GM18858 (cell line): ENCODE data around the gene ADGRG2.

Experiments
- ATAC-seq: cut with Tn5 transposase; IDR thresholded peaks from one replicate; pipeline ENCODE4 v1.9.1; 2021; ENCODE audit not compliant: unreplicated experiment

ADGRG2 gene, protein sequence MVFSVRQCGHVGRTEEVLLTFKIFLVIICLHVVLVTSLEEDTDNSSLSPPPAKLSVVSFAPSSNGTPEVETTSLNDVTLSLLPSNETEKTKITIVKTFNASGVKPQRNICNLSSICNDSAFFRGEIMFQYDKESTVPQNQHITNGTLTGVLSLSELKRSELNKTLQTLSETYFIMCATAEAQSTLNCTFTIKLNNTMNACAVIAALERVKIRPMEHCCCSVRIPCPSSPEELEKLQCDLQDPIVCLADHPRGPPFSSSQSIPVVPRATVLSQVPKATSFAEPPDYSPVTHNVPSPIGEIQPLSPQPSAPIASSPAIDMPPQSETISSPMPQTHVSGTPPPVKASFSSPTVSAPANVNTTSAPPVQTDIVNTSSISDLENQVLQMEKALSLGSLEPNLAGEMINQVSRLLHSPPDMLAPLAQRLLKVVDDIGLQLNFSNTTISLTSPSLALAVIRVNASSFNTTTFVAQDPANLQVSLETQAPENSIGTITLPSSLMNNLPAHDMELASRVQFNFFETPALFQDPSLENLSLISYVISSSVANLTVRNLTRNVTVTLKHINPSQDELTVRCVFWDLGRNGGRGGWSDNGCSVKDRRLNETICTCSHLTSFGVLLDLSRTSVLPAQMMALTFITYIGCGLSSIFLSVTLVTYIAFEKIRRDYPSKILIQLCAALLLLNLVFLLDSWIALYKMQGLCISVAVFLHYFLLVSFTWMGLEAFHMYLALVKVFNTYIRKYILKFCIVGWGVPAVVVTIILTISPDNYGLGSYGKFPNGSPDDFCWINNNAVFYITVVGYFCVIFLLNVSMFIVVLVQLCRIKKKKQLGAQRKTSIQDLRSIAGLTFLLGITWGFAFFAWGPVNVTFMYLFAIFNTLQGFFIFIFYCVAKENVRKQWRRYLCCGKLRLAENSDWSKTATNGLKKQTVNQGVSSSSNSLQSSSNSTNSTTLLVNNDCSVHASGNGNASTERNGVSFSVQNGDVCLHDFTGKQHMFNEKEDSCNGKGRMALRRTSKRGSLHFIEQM

GRCh38 chrX:19121898-19122640 lies at the start of gene ADGRG2:
Gene ADGRG2 (minus strand): TSS chrX:19122468. CDS start chrX:19068834, 53,634 bp downstream.
- ATAC-seq = no peak

DNA sequence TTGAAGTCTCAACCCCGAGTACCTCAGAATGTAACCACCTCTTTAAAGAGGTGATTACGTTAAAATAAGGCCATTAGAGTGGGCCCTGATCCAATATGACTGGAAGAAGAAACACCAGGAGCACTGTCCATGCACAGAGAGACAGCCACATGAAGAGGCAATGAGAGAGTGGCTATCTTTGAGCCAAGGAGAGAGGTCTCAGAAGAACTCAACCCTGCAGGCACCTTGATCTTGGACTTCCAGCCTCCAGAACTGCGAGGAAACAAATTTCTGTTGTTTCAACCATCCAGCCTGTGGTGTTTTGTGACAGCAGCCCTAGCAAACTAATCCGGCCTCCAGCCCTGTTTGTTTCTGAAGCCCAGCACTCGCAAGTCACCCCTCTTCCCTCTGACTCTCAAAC lies 46.3 kb upstream of the ADGRG2 start:
- no peak for ATAC-seq

DNA sequence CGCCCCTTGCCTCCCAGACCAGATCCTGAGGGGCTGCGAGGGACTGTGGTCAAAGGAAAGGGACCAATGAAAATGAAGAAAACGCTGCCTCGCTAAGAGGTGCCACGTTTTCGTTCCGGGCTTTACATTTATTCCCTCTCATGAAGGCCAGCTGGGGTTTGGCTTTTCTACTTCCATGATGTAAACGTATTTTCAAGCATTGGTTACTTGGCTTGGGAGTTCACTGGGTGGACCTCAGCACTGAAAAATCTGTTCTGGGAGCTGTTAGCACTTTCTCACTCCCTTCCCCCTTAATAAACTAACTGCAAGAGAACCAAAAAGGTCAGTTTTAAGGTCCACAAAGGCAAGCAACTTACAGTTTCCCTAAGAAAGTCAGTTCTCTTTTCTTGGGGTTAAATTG lies 40.6 kb upstream of the ADGRG2 start:
- no peak for ATAC-seq

- no peak for ATAC-seq
Measured at GRCh38 chrX:19156186-19156585, 33.9 kb upstream of the ADGRG2 start.

DNA sequence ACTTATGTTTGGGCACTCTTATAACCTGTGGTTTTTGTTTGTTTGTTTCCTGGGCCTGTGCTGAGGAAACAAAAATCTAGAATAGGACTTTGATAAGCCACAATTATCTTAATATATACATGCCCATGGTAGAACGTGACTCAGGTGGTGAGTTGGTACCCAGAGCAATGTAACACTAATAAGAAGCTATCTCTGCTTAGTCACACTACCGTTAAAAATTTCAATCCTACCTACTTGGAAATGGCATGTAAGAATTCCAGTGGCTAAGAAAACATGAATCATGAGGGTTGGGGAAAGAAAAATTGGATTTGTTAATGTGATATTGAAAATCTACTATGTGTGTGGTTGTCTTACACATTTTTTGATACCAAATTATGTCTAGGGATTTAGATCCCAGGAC lies 30.5 kb upstream of the ADGRG2 start:
- no peak for ATAC-seq

DNA sequence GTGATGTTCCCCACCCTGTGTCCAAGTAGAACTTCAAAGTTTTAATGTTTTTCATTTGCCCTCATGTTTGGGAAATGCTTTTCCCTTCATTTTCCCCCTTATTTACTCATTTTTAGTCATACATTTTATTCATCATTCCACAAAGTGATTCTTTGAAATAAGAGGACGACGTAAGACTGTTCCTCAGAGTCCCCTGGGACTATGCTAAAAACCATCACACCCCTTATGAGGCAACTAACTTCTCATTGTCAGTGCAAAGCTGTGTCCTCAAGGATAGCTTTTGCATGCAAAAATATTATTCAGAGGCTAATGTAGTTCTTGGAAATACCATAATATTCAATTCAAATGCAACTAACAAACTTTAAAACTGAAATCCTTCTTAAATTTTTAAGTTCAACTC lies 14.8 kb upstream of the ADGRG2 start:
- no peak for ATAC-seq

DNA sequence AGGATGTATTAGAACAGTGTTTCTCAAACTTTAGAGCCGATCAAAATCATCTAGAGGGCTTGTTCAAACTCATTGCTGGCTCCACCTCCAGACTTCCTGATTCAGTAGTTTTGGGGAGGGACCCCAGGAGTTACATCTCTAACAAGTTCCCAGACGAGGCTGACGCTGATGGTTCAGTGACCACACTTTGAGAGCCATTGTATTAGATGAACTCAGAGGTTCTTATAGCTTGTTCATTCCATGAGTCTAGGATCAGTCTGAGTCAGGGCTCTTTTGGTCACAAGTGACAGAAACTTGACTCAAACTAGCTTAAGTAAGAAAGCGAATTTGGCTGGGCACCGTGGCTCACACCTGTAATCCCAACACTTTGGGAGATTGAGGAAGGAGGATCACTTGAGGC lies 11.5 kb upstream of the ADGRG2 start:
- ATAC-seq = no peak

DNA sequence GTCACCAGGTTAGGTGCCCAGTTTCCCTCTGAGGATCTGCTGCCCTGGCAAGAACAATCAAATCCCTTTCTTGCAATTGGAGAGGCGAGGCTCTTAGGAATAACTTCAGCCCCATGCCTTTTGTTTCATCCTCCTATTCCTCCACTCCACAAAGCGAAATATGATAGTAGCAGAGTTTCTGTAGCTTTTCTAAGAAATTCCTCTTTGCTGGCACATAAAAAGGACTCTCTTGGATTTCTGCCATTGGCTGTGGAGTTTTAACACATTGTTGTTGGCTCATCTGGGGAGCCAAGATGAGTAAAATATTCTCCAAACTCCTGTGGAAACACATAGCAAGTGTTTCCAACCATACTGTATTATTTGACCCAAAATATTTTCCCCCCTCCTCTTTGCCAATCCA lies 11.0 kb upstream of the ADGRG2 start:
- ATAC-seq = no peak

DNA sequence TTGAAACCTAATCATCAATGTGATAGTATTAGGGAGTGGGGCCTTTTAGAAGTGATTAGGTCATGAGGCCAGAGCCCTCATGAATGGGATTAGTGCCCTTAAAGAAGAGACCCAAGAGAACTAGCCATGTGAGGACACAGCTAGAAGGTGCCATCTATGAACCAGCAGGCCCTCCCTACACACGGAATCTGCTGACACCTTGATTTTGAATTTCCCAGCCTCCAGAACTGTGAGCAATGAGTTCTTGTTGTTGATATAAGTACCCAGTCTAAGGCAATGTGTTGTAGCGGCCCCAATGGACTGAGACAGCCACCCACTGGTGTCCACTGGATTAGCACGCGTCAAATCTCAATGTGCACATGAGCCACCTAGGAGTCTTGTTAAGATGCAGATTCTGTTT lies 8.4 kb upstream of the ADGRG2 start:
- ATAC-seq = no peak

- ATAC-seq = no peak
Measured at GRCh38 chrX:19129694-19130093, 7.4 kb upstream of the ADGRG2 start.

DNA sequence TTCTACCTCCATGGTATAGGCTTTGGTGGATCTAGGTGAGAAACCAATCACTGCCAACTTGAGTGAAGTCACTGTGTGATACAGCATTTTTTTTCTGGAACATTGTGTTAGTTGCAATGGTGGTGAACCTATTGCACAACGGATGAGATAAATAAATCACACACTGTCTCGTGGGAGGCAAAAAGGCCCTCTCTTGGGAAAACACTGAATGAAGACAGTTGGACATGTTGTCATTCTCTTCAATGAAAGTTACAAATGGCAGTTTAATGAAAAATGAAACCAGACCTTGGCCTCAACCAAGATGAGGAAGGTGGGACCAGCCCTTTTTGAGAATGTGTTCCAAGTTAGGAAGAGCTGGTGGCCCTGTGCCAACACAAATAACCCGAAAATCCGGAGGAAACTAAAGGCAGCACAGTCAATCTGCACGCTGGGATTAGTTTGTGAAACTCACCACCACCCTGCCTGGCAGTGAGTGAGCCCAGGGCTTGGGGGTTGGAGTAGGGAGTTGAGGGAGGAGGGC lies 5.4 kb upstream of the ADGRG2 start:
- ATAC-seq = no peak

DNA sequence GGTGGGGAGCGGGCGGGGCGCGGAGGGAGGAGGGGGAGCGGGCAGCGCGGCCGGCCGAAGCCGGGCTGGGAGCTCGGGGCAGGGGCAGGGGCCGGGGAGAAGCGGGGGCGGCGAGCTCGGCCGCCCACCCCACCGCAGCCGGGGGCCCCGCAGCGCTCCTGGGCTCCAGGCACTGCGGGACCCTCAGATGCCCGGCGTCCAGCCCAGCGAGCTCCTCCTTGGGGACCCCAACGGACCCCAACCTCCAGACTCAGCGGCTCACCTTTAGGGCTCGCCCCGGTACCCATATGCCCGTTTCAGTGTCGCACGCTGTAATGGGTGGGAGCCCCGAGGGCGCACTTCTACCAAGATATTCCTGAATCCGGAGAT lies 357 bp upstream of the ADGRG2 start:
- no peak for ATAC-seq

DNA sequence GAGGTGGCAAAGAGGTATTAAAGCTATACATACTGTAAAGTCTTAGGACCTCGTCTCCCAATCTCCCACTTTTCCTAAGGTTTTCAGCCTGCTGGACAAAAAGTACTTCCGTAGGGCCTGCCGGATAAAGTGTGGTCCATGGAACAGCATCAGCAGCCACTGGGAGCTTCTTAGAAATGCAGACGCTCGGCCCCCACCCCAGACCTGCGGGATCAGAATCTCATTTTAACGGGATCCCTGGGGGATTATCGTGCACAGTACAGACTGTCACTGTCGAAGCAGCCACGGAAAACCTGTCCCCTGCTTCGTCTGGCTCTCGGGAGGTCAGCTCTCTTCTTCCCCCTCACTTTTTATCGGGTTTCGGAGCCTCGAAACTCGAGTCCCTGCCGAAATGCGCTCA lies 802 bp downstream of the ADGRG2 start:
- ATAC-seq = no peak

- ATAC-seq = no peak
Measured at GRCh38 chrX:19110642-19111041, 11.6 kb downstream of the ADGRG2 start.

DNA sequence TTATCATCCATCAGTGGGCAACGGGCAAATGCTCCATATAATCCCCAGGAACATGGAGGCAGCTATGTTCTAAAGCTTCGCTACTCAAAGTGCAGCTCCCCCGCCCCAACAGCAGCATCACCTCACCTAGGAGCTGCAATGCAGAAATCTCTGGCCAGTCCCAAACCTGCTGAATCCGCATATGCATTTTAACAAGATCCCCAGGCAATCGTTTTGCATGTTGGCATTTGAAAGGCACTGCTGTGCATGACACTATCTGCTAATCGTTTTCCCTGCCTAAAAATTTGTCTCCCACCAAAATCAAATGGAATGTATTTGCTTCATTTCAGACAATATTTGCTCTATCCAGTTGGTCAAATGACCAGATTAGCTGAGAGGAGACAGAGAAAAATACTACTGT lies 15.2 kb downstream of the ADGRG2 start:
- ATAC-seq = no peak

- ATAC-seq = no peak
Measured at GRCh38 chrX:19100586-19100985, 21.7 kb downstream of the ADGRG2 start.

- ATAC-seq = no peak
Measured at GRCh38 chrX:19097553-19098283, 24.6 kb downstream of the ADGRG2 start.

DNA sequence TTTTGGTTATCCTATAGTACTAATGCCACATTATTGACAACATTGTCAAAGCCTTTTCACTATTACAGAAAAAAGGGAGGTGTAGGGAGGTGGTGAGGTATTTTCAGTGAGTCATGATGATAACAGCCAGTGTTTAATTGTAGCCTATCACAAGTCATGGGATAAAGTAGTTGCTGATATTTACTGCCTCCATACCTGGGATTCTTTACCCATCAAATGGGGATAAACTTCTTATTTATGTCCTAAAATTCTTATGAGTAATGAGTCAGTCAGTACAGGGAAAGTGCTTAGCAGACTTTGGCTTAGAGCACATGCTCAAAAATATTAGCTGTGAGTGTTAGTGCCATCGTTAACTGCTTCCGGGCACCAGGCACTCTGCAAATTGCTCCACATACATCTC lies 25.7 kb downstream of the ADGRG2 start:
- no peak for ATAC-seq

GRCh38 chrX:19094654-19095053 lies 27.6 kb downstream of the ADGRG2 start:
- ATAC-seq = no peak

DNA sequence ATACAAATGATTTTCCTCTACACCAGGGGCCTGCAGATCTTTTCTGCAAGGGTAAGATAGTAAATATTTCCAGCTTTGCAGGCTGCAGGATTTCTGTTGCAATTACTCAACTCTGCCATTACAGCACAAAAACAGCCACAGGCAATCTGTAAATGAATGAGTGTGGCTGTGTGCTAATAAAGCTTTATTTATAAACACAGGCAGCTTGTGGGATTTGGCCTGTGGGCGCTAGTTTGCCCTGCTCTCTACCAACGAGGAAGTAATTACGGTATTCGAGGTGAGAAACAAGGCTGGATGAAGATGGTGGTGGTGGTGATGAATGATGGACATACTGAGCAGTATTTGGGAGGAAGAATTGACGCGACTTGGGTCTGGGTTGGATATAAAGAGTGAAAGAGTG lies 30.7 kb downstream of the ADGRG2 start:
- no peak for ATAC-seq
